ENCODE results near the gene LRCOL1. TPM values are rescaled to one million over a fixed set of nuclear protein-coding genes. Genes with fewer than 3 reads are reported as not detected.
"Not testable (repeated sequence)": the region's sequence is repeated elsewhere in the genome, so short reads cannot be mapped to it uniquely, and the experiment has no call there.

LRCOL1 gene
- total RNA-seq, 1 donor from 2014 or later = not detected

DNA sequence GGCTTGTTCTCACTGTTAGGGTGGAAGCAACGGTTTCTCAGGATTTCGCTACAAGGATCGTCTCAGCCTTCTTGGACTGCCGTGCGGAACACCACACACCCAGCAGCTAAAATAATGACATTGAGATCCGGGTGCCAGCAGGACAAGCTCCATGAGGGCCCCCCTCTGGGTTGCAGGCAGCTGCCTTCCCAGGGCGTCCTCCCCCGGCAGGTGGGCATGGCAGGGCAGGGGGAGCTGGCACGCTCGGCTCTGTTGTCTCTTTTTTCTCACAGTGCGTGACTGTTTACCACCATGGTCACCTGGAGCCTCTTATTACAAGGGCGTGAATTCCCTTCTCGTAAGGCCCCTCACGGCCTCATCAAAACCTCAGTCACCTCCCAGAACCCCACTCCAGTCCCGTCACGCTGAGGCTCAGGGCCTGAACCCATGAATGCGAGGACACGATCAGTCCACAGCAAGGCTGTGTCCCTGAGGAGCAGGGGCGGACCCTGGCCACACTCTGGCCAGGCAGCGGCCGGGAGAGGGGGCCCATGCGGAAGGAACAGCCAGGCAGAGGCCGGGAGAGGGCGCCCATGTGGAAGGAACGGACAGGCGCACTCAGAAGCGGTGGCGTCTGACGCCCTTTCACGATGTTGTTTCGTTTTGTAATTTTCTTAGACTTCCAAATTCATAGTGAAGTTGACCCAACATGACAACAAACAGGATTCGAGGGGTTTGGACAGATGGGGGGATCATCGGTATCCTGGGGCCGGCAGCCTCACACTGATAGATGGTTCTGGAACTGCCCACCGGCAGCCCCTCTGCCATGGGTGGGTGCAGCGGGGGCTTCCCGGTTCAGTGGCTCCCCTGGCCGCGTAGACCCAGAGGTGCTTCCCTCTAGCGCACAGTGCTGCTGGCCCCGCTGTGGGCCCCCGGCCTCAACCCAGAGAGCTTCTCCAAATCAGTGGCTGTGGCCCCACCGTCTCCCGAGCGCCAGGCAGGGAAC, 10.0 kb downstream of the LRCOL1 start:
- DNase-seq = peak; percentile 48

GRCh38 chr12:132599502-132599901, 10.9 kb downstream of the LRCOL1 start:
- not testable (repeated sequence) for DNase-seq

DNA sequence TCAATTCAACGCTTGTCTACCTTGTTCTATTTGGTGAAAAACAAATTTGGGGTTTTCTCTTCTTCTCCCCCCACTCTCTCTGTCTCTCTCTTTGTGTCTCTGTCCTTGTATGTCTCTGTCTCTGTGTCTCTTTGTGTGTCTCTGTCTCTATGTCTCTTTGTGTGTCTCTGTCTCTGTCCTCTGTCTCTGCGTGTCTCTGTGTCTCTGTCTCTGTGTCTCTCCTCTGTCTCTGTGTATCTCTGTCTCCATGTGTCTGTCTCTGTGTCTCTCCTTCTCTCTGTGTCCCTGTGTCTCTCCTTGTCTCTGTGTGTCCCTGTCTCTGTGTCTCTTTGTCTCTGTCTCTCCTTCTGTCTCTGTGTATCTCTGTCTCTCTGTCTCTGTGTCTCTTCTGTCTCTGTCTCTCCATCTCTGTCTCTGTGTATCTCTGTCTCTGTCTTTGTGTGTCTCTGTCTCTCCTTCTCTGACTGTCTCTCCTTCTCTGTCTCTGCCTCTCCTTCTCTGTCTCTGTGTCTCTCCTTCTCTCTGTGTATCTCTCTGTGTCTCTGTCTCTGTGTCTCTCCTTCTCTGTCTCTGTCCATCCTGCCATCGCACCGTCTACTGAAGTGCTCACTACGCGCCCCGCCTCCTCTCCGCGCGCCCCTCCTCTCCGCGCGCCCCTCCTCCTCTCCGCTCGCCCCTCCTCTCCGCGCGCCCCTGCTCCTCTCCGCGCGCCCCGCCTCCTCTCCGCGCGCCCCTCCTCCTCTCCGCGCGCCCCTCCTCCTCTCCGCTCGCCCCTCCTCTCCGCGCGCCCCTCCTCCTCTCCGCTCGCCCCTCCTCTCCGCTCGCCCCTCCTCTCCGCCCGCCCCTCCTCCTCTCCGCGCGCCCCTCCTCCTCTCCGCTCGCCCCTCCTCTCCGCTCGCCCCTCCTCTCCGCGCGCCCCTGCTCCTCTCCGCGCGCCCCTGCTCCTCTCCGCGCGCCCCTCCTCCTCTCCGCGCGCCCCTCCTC, 12.8 kb downstream of the LRCOL1 start:
- no peak for DNase-seq

DNA sequence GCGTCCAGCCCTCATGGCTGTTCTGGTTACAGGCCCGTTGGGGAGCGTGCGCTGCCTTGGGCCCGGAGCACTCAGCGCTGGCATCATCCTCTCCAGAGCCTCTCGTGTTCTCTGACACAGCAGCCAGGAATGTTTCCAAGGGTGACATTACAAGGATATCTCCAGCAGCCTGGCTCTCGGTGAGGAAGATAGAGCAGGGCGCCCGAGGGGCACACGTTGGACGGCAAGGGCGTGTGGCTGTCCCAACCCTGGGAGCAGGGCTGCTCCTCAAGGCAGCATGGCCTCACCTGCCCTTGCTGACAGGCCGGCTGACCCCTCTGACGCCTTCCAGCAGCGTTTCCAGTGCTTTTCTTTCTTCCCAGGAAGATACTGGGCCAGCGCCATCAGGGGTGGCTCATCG, 14.4 kb downstream of the LRCOL1 start:
- DNase-seq = no peak

- DNase-seq = no peak
Observed at GRCh38 chr12:132595183-132595582, 15.2 kb downstream of the LRCOL1 start.

GRCh38 chr12:132593938-132594358, 16.4 kb downstream of the LRCOL1 start:
- DNase-seq = peak; percentile 86

GRCh38 chr12:132593521-132593920, 16.9 kb downstream of the LRCOL1 start:
- DNase-seq = no peak

GRCh38 chr12:132593071-132593470, 17.3 kb downstream of the LRCOL1 start:
- DNase-seq = no peak

DNA sequence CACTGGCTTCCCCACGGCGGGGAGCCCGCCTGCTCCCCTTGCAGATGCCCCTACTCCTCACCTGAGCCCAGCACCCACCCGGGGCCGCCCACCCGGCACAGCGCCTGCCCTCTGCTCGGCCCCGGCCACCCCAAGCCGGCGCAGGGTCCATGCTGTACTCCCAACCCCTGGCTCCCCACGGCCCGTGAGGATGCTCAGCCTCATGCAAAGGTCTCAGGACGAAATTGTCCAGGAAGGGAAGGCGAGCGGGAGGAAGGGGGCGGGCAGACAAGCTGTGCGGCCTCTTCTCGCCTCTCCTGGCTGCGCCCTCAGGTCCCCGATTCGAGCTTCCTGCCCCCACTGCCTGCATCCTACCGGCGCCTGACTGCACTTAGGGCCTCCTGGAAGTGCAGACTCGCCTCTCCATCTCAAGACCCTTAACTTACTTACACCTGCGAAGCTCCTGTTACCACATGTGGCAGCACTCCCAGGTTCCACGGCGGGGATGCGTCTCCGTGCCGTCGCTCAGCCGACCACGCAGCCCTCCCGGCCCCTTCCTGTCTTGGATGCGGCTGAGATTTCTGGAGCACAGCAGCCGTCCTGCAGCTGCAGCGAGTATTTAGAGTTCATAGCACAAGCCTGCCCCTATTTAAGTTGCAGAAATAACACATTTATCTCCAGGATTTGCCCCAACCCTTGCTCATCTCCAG, 18.0 kb downstream of the LRCOL1 start:
- no peak for DNase-seq

GRCh38 chr12:132591107-132591935, 19.1 kb downstream of the LRCOL1 start:
- no peak for DNase-seq

DNA sequence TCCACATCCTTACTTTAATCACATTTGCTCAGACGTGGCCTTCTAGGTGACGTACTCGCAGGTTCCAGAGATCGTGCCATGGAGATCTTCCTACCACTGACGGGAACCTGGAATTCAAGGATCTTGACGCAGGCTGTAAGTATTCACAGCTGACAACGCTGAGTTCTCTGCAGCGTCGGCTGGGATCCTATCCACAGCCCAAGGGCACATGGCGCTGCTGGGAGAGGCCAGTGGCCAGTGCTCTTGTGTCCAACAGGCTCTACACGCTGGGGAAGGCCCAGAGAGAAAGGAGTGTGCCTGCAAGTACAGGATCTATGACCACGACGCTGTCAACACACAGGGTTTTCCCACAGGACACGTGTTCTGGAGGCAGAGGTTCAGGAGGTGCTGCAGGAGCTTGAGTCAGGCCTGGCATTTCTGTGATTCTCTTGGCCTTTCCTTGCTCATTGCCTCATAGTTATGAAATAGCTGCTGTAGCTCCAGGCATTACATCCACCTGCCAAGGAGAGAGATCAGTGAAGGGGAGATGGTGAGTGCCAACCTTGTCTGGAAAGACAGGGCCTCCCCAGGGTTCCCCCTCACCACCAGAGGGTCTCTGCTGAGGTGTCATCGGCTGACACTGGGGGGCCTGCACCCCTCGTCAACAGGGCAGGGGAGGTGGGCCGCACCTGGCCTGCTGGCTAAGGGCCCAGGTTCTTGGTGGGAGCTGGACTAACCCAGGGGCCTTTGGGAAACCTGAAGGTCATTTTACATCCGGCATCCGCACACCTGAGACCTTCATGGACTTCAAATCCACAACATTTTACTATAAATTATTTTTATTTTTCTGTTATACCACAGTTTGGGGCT, 21.3 kb downstream of the LRCOL1 start:
- no peak for DNase-seq

DNA sequence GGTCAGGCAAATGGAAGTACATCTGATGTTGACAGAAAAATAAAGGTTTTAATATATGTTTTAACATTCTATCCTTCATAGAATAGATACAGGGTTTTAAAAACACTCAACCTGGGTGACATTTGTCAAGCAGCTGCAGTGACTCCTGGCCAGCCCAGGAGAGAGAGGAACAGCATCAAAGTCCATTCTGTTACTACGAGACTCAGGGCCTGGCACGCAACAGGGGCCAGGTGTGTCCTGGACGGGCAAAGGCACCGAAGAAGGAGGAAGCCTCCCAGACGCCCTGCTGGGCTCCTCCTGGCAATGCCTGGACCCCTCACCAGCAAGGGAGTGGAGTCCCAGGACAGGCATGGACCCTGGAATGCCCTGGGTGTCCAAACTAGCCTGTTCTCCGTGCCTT, 22.1 kb downstream of the LRCOL1 start:
- DNase-seq = no peak

DNA sequence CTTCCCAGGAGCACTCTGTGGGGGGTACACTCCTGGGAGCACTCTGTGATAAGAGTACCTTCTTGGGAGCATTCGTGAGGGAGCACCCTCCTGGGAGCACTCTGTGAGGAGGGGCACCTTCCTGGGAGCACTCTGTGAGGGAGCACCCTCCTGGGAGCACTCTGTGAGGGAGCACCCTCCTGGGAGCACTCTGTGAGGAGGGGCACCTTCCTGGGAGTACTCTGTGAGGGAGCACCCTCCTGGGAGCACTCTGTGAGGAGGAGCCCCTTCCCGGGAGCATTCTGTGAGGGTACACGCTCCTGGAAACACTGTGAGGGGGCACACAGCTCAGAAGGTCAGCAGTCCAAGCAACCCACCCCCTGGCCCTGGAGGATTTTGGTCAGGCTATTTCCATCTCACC, 22.6 kb downstream of the LRCOL1 start:
- no peak for DNase-seq

DNA sequence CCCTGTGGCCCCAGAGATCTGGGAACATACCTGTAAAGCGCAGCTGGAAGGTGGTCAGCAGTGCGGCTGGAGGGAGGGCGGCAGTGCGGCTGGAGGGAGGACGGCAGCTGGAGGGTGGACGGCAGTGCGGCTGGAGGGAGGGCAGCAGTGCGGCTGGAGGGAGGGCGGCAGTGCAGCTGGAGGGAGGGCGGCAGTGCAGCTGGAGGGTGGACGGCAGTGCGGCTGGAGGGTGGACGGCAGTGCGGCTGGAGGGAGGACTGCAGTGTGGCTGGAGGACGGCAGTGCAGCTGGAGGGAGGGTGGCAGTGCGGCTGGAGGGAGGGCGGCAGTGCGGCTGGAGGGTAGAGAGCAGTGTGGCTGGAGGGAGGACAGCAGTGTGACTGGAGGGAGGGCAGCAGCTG, 23.5 kb downstream of the LRCOL1 start:
- no peak for DNase-seq

- DNase-seq = no peak
Observed at GRCh38 chr12:132585177-132585576, 25.2 kb downstream of the LRCOL1 start.

DNA sequence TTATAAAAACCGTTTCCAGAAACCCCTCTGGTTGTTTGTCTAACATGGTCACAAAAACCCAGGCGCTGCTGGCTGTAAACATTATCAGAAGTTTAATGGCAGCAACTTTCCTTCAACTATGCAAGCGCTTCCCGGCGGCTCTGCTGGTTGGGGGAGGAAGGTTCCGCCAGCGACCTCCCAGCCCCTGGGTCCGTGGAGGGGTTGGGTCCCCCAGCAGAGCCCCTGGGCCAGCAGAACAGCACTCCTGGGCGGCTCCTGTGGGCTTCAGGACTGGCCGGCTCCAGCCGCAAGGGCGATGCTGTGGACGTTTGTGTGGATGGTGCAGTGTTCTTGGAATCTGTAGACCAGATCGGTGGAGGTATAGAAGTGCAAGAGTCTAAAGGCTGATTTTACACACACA, 26.0 kb downstream of the LRCOL1 start:
- no peak for DNase-seq

GRCh38 chr12:132583736-132584135, 26.6 kb downstream of the LRCOL1 start:
- no peak for DNase-seq

DNA sequence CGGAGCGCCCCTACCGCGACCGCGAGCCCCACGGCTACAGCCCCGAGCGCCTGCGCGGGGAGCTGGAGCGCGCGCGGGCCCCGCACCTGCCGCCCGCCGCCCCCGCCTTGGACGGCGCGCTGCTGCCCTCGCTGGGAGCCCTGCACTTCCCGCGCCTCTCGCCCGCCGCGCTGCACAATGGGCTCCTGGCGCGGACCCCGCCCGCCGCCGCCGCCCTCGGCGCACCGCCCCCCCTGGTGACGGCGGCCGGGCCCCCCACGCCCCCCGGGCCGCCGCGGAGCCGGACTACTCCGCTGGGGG, 27.0 kb downstream of the LRCOL1 start:
- DNase-seq = no peak

GRCh38 chr12:132582582-132583410, 27.6 kb downstream of the LRCOL1 start:
- no peak for DNase-seq

- no peak for DNase-seq
Observed at GRCh38 chr12:132582058-132582420, 28.3 kb downstream of the LRCOL1 start.

Data from skin of body (tissue), 2 donors.